OCI-LY3 (cell line): ENCODE results near the gene MED16.
A peak's percentile ranks its signal among the peaks of the same experiment; 100 is the strongest.

Experiments
- H2AFZ ChIP-seq: fragments of 200-600, 300-600 bp; shearing (Covaris generic); 2 replicates; pipeline ENCODE4 v1.6.0; 2014; ENCODE audit warnings: antibody characterized with exemption, low read depth, low read length
- H3K27ac ChIP-seq: fragments of 200-600, 300-600 bp; sonication (generic); 2 replicates; pipeline ENCODE4 v1.5.1; 2014; ENCODE audit warnings: mild to moderate bottlenecking, low read length, moderate library complexity, mixed read lengths
- H3K27me3 ChIP-seq: fragments of 200-600, 300-600 bp; sonication (generic); 2 replicates; pipeline ENCODE4 v1.6.1; 2014; ENCODE audit warnings: low read depth, low read length, mixed read lengths
- H3K36me3 ChIP-seq: fragments of 200-600, 300-600 bp; sonication (generic); replicated peaks from 2 replicates; pipeline ENCODE3; 2014; ENCODE audit warnings: low read depth, low read length, mixed read lengths
- H3K4me1 ChIP-seq: fragments of 300-600, 200-600 bp; sonication (generic); 2 replicates; pipeline ENCODE4 v1.6.1; 2014; ENCODE audit warnings: low read length, mixed read lengths
- H3K4me2 ChIP-seq: fragments of 200-600, 300-600 bp; sonication (generic); 2 replicates; pipeline ENCODE4 v1.6.1; 2014; ENCODE audit warnings: low read length, mixed read lengths
- H3K4me3 ChIP-seq: fragments of 300-600, 200-600 bp; sonication (generic); 2 replicates; pipeline ENCODE4 v1.5.1; 2014; ENCODE audit warnings: antibody characterized with exemption, mild to moderate bottlenecking, low read length, moderate library complexity
- H3K79me2 ChIP-seq: fragments of 300-600, 200-600 bp; shearing (Covaris generic); 2 replicates; pipeline ENCODE4 v1.6.1; 2014; ENCODE audit warnings: mild to moderate bottlenecking, low read length, mixed read lengths
- H3K9ac ChIP-seq: fragments of 300-600, 200-600 bp; shearing (Covaris generic); 2 replicates; pipeline ENCODE4 v1.6.0; 2014; ENCODE audit warnings: mild to moderate bottlenecking, low read length, moderate library complexity
- H3K9me3 ChIP-seq: fragments of 200-600, 300-600 bp; shearing (Covaris generic); 2 replicates; pipeline ENCODE4 v1.6.1; 2014; ENCODE audit warnings: low read length, mixed read lengths; ENCODE audit not compliant: insufficient read depth
- H4K20me1 ChIP-seq: fragments of 200-600, 300-600 bp; sonication (generic); 2 replicates; pipeline ENCODE4 v1.6.1; 2016; ENCODE audit warnings: low read length, mixed read lengths; ENCODE audit not compliant: insufficient read depth
- EZH2phosphoT487 ChIP-seq: fragments of 200-600 bp; shearing (Covaris generic); IDR thresholded peaks from 2 replicates; pipeline ENCODE4 v1.6.1; 2018; ENCODE audit warnings: antibody characterized with exemption, mixed run types, low read depth
- TF ChIP-seq, protein P1 (sequence below): fragments of 200-600, 300-600 bp; sonication (generic); IDR thresholded peaks from 2 replicates; pipeline ENCODE4 v1.5.1; 2014; ENCODE audit warnings: antibody characterized with exemption, low read length, low read depth

MED16 gene, protein sequence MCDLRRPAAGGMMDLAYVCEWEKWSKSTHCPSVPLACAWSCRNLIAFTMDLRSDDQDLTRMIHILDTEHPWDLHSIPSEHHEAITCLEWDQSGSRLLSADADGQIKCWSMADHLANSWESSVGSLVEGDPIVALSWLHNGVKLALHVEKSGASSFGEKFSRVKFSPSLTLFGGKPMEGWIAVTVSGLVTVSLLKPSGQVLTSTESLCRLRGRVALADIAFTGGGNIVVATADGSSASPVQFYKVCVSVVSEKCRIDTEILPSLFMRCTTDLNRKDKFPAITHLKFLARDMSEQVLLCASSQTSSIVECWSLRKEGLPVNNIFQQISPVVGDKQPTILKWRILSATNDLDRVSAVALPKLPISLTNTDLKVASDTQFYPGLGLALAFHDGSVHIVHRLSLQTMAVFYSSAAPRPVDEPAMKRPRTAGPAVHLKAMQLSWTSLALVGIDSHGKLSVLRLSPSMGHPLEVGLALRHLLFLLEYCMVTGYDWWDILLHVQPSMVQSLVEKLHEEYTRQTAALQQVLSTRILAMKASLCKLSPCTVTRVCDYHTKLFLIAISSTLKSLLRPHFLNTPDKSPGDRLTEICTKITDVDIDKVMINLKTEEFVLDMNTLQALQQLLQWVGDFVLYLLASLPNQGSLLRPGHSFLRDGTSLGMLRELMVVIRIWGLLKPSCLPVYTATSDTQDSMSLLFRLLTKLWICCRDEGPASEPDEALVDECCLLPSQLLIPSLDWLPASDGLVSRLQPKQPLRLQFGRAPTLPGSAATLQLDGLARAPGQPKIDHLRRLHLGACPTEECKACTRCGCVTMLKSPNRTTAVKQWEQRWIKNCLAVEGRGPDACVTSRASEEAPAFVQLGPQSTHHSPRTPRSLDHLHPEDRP

DNA sequence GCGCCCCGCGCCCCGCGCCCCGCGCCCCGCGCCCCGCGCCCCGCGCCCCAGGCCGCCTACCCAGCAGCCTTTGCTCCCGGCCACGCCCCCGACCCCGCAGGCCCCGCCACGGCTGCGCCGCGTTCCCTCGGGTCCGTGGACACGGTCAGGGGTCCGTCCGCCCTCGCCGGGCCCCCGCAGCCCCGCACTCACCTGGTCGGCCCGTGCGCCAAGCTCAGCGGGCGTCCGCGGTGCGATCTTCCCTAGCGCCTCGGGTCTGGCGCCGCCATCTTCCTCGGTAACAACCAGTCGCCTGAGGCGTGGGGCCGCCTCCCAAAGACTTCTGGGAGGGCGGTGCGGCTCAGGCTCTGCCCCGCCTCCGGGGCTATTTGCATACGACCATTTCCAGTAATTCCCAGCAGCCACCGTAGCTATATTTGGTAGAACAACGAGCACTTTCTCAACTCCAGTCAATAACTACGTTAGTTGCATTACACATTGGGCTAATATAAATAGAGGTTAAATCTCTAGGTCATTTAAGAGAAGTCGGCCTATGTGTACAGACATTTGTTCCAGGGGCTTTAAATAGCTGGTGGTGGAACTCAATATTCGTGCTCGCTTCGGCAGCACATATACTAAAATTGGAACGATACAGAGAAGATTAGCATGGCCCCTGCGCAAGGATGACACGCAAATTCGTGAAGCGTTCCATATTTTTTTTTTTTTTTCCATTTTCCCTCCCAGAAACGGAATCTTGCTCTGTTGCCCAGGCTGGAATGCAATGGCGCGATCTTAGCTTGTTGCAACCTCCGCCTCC lies at the start of gene MED16, which contains the start of gene RNU6-9:
TSS of gene MED16 (minus strand) at position 294 of the 796 bp plus-strand sequence. CDS start 2,056 bp downstream, outside the sequence.
TSS of gene RNU6-9 (plus strand) at position 591 of the 796 bp plus-strand sequence.
- H2AFZ ChIP-seq, result peak within 1 kb of the TSS; percentile 49; the same call in 1 of the 2 replicates
- H3K79me2 ChIP-seq, result peaks cover 14% of the 10 kb centered on the region
- peak within 1 kb of the TSS; percentile 85 for H3K4me2 ChIP-seq
- peak within 1 kb of the TSS; percentile 74 for H3K27ac ChIP-seq
- H3K9ac ChIP-seq, result peak within 1 kb of the TSS; percentile 93
- H4K20me1 ChIP-seq, result 0 out of 2 replicates have a peak, but pooled peaks cover 3% of the 10 kb centered on the region
- peak within 1 kb of the TSS; percentile 81 for H3K4me3 ChIP-seq
- TF ChIP-seq, protein P1, sequence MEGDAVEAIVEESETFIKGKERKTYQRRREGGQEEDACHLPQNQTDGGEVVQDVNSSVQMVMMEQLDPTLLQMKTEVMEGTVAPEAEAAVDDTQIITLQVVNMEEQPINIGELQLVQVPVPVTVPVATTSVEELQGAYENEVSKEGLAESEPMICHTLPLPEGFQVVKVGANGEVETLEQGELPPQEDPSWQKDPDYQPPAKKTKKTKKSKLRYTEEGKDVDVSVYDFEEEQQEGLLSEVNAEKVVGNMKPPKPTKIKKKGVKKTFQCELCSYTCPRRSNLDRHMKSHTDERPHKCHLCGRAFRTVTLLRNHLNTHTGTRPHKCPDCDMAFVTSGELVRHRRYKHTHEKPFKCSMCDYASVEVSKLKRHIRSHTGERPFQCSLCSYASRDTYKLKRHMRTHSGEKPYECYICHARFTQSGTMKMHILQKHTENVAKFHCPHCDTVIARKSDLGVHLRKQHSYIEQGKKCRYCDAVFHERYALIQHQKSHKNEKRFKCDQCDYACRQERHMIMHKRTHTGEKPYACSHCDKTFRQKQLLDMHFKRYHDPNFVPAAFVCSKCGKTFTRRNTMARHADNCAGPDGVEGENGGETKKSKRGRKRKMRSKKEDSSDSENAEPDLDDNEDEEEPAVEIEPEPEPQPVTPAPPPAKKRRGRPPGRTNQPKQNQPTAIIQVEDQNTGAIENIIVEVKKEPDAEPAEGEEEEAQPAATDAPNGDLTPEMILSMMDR, result no peak
- no peak for TF ChIP-seq EZH2phosphoT487
- no peaks in the 10 kb centered on the region for H3K27me3 ChIP-seq
- no peaks in the 10 kb centered on the region for H3K9me3 ChIP-seq
- H3K36me3 ChIP-seq, result peaks cover 38% of the 10 kb centered on the region
- H3K4me1 ChIP-seq, result no peaks in the 10 kb centered on the region

DNA sequence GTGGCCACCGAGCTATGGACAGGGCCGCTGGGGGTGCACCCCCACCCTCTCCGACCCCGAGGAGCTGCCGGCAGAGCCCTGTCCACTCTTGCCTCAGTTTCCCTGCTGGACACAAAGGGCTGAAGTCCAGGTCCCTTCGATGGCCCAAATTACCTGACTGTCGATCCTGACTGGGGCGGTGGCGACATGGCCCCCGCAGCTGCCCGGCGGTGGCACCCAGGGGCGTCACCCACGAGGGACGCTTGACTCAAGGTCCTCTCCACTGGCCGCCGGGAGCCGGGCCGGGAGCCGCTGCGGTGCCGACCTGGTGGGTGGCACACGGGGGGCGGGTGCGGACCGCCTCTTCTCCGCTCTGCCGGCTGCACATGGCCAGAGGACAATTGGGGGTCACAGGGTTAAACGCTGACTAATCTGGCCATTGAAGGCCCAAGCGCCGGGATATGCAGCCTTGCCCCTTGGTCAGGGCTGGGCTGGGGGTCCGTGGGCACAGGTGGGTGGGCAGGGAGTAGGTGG lies 49.2 kb upstream of the MED16 start:
- Histone ChIP-seq H4K20me1 (peaks cover 43% of the 10 kb centered on the region), H3K4me2 (no peak overlapping the region), H3K9ac (no peak overlapping the region), H3K9me3 (peaks cover 2% of the 10 kb centered on the region; the same call in 1 of the 2 replicates), H2AFZ (no peak overlapping the region), H3K27me3 (no peaks in the 10 kb centered on the region), H3K27ac (no peak overlapping the region), H3K4me3 (no peak overlapping the region), H3K36me3 (peaks cover 47% of the 10 kb centered on the region), H3K4me1 (peaks cover 50% of the 10 kb centered on the region), H3K79me2 (peaks cover 78% of the 10 kb centered on the region)
- TF ChIP-seq EZH2phosphoT487, result no peak
- TF ChIP-seq, protein P1, result no peak

DNA sequence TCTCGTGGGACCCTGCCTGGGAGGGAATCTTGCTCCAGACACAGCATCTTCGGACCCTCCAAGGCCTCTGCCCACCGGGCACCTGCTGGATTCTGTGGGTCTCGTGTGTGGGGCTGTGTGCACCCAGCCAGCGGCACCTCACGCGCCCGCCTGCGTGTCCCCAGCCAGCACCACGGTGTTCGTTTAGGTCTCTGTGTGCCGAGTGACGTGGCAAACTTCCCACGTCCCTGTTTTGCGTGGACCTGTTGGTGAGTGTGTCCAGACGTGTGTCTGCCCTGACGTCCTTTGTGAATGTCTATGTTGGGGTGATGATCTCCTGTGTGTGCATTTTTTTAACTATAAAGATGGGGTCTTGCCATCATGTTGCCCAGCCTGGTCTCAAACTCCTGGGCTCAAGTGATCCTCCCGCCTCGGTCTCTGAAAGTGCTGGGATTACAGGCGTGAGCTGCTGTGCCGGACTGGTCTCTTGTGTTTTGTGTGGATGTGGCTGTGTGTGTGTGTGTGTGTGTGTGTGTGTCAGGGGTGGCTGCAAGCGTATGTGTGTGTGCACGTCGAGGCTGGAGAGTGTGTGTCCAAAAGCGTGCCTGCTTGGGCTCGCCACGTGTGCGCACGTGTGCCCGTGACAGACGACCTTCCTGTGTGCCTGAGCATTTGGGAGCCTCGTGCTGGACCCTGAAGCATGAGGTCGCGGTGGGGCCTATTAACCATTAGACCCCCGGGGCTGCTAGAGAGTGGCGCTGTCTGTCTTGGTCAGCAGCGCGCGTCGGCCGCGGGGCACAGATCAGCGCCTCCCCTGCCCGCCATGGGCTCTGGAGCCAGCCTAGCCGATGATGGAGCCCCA lies 48.5 kb upstream of the MED16 start:
- Histone ChIP-seq H2AFZ (no peak overlapping the region), H3K9me3 (peaks cover 3% of the 10 kb centered on the region; the same call in 1 of the 2 replicates), H3K4me3 (peak overlapping the region; percentile 66), H3K27ac (0 out of 2 replicates have a peak overlapping the region, but pooled peaks have one; percentile 64), H3K36me3 (peaks cover 53% of the 10 kb centered on the region), H3K4me1 (peaks cover 48% of the 10 kb centered on the region), H4K20me1 (peaks cover 45% of the 10 kb centered on the region), H3K9ac (peak overlapping the region; percentile 60; the same call in 1 of the 2 replicates), H3K79me2 (peaks cover 85% of the 10 kb centered on the region), H3K4me2 (peak overlapping the region; percentile 87), H3K27me3 (no peaks in the 10 kb centered on the region)
- TF ChIP-seq, protein P1, result no peak
- TF ChIP-seq EZH2phosphoT487, result no peak
